Measurements from ENCODE around the gene SNRPA.
A peak's percentile ranks its signal among the peaks of the same experiment; 100 is the strongest.
"Not testable (repeated sequence)": the region's sequence is repeated elsewhere in the genome, so short reads cannot be mapped to it uniquely, and the experiment has no call there.

SNRPA gene

DNA sequence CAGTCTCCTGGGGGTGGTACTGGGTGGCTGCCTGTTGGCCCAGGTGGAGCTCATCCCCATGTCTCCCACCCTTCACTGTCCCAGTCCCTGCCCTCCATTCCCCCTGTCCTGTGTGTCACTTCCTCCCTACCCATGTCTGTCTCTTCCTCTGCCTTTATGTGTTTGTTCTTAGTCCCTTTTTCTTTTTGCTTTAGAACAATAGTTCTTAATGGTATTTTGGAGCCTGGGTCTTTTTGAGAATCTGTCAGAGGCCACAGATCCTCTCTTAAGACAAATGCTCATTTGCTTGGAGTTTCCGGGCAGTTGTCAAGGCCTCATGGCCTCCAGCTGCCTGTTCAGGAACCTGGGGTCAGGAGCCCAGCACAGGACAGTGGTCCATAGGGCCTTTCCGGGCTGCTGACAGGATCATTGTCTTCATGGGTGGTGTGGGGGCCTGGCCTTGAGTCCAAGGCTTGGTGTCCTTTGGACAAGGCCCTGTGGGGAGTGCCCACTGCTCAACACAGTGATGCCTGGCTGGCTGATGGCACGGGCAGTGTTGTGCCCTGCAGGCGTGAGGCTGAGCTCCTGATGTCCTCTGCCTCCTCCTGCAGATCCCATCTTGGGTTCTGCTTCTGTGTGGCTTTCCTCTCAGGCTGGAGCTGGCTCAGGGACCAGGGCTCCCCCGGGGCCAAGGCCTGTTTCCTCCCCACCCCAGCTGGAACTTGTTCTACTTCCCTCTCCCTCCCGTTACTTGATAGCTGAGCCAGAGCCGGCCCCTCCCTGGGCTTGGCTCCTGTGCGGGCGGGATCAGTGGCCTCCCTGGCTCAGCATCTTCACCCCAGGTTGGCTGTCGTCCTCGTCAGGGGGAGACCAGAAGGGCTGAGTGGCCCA, 51.5 kb downstream of the SNRPA start:
- no peak for DNase-seq (ENCODE audit: low read depth)

- no peak for DNase-seq (ENCODE audit: low read depth)
Measured at GRCh38 chr19:40803170-40803856, 52.3 kb downstream of the SNRPA start.

- DNase-seq (ENCODE audit: low read depth): no peak
Measured at GRCh38 chr19:40803857-40804782, 53.1 kb downstream of the SNRPA start.

DNA sequence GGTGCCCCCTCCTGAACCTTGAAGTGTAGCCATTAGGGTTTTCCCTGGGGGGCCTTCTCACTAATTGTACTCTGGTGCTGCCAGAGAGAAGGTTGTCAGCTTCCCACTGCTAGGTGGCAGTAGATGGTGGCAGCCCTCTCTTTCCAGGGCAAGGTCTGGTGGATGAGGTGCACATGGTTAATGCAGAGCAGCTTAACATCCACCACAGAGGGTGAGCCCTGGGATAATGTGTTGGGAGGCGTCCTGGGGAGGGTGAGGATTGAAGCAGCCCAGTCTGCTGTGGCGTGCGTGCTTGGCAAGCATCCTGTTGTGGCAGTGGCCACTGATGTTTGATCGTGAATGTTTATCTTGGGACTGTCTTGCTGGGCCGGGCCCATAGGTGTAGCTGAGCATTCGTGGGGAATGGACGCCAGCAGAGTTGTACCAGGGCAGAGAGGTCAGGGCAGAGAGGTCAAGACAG, 53.8 kb downstream of the SNRPA start:
- DNase-seq (ENCODE audit: low read depth): no peak

DNA sequence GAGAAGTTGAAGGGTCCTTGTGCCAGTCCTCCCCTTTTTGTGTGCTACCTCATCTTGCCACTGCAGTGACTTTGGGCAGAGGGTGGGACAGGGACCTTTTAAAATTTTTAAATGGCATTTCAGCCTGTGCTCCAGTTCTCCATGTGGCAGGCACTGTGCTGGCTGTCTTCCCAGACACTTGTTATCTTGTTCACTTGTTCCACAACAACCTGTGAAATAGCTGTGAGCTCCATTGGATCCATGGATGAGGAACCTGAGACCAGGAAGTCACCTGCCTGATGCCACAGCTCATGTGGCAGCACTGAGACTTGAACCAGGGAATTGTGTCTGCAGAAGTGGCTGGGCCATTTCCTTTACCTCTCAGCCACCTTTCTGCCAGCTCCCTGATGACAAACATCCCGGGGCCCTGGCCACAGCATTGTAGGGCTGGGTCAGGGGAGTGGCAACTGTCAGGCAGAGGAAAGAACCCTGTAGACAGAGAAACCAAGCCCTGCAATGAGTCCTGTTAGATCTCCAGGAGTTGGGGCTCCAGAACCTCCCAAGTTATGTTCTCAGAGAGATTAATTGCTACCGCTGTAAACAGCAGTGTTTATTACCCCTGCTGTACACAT, 54.4 kb downstream of the SNRPA start:
- no peak for DNase-seq (ENCODE audit: low read depth)

- DNase-seq (ENCODE audit: low read depth): peak; percentile 77
Measured at GRCh38 chr19:40806423-40807146, 55.6 kb downstream of the SNRPA start.

DNA sequence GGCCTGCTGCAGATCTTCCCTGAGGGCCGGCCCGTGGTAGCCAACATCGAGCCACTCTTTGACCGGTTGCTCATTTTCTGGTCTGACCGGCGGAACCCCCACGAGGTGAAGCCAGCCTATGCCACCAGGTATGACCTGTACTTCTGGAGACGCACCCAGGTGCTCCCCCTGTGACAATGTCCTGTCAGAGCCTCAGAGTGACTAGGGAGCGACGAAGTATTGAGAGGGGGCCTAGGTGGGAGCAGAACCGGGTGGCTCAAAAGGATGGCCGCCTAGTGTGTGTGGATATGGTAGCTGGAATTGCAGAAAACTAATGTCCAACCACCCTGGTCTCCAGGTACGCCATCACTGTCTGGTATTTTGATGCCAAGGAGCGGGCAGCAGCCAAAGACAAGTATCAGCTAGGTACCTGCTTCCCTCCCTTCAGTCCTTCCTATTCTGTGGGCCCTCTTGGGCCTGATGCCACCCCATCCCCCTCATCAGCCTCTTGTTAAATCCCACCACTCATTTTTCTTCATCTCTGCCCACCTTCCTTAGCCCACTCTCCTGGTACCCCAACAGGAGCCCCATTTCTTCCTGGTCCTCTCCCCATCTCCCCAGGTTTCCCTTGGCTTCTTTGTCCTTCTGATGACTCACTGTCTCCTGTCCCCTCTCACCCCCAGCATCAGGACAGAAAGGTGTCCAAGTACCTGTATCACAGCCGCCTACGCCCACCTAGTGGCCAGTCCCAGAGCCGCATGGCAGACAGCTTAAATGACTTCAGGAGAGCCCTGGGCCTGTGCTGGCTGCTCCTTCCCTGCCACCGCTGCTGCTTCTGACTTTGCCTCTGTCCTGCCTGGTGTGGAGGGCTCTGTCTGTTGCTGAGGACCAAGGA, 56.4 kb downstream of the SNRPA start:
- no peak for DNase-seq (ENCODE audit: low read depth)

DNA sequence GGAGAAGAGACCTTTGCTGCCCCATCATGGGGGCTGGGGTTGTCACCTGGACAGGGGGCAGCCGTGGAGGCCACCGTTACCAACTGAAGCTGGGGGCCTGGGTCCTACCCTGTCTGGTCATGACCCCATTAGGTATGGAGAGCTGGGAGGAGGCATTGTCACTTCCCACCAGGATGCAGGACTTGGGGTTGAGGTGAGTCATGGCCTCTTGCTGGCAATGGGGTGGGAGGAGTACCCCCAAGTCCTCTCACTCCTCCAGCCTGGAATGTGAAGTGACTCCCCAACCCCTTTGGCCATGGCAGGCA, 57.0 kb downstream of the SNRPA start:
- DNase-seq (ENCODE audit: low read depth): no peak

GRCh38 chr19:40808497-40808896, 57.5 kb downstream of the SNRPA start:
- DNase-seq (ENCODE audit: low read depth): no peak

GRCh38 chr19:40809358-40810086, 58.5 kb downstream of the SNRPA start:
- no peak for DNase-seq (ENCODE audit: low read depth)

DNA sequence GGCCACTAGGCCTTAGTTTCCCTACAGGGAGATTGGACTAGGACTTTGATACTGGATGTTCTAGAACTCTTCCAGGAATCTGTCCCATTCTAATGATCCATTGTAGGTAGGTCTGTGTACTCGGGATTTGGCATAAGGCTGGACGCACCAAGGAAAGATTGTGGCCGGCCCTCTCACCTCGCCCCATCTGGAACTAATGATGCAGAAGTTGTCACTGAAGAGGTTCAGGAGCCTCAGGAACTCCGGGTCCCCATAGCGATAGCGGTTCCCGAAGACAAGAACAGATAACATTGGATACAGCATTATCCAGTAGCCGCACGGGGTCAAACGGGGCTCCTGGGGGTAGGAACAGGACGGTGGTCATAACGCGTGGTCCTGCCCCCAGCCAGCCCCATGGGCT, 59.2 kb downstream of the SNRPA start:
- DNase-seq (ENCODE audit: low read depth): no peak

- not testable (repeated sequence) for DNase-seq (ENCODE audit: low read depth)
Measured at GRCh38 chr19:40810649-40811408, 59.8 kb downstream of the SNRPA start.

- no peak for DNase-seq (ENCODE audit: low read depth)
Measured at GRCh38 chr19:40811478-40812341, 60.7 kb downstream of the SNRPA start.

DNA sequence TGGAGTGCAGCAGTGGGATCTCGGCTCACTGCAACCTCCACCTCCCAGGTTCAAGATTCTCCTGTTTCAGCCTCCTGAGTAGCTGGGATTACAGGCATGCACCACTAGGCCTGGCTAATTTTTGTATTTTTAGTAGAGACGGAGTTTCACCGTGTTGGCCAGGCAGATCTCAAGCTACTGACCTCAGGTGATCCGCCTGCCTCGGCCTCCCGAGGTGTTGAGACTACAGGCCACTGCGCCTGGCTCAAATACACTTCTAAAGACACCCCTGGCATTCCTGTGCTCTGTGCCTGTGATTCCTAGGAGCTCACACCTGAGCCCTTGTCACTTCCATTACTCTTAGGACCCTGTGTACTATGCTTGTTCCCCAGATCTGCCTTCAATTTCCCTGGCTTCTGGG, 61.6 kb downstream of the SNRPA start:
- DNase-seq (ENCODE audit: low read depth): not testable (repeated sequence)

GRCh38 chr19:40813182-40813581, 62.2 kb downstream of the SNRPA start:
- no peak for DNase-seq (ENCODE audit: low read depth)

Data from non-pigmented ciliary epithelial cell (primary cell).